HL-60 (cell line): ENCODE data around the gene MED31.

Experiments
- DNase-seq, 2 experiments: peaks; one replicate each; pipeline ENCODE4 v3.0.0-alpha.2; 2010 to 2020; ENCODE audit warnings: low read depth in 1 of 2, low spot score in 1 of 2
- H3K27ac ChIP-seq: fragments of 250-450 bp; sonication (Bioruptor Pico); replicated peaks from 2 replicates; pipeline ENCODE4 v1.5.1; 2020; ENCODE audit warnings: mild to moderate bottlenecking, moderate library complexity
- H3K27me3 ChIP-seq: fragments of 250-450 bp; sonication (Bioruptor Pico); 2 replicates; pipeline ENCODE4 v1.5.1; 2021; ENCODE audit warnings: mild to moderate bottlenecking, moderate library complexity; ENCODE audit not compliant: insufficient read depth, poor library complexity, severe bottlenecking
- H3K4me3 ChIP-seq: replicated peaks from 2 replicates; pipeline ENCODE4 v1.5.1; 2011; ENCODE audit warnings: mild to moderate bottlenecking, control low read depth, low read length; ENCODE audit not compliant: insufficient read depth
- GABPA ChIP-seq: IDR thresholded peaks from 2 replicates; pipeline ENCODE4 v1.6.1; 2012; ENCODE audit warnings: low read depth
- POLR2AphosphoS5 ChIP-seq: IDR thresholded peaks from 2 replicates; pipeline ENCODE4 v1.6.1; 2012; ENCODE audit warnings: low read depth
- REST ChIP-seq: IDR thresholded peaks from 2 replicates; pipeline ENCODE4 v1.6.1; 2012; ENCODE audit warnings: low read depth; ENCODE audit not compliant: insufficient replicate concordance
- SPI1 ChIP-seq: IDR thresholded peaks from 2 replicates; pipeline ENCODE4 v1.6.1; 2012; ENCODE audit warnings: low read depth, mild to moderate bottlenecking, borderline replicate concordance
- TF ChIP-seq, protein P1 (sequence below): IDR thresholded peaks from one replicate; pipeline ENCODE4 v1.5.1; 2011; ENCODE audit warnings: low read length, control low read depth, inconsistent platforms; ENCODE audit not compliant: insufficient read depth

Gene MED31

DNA sequence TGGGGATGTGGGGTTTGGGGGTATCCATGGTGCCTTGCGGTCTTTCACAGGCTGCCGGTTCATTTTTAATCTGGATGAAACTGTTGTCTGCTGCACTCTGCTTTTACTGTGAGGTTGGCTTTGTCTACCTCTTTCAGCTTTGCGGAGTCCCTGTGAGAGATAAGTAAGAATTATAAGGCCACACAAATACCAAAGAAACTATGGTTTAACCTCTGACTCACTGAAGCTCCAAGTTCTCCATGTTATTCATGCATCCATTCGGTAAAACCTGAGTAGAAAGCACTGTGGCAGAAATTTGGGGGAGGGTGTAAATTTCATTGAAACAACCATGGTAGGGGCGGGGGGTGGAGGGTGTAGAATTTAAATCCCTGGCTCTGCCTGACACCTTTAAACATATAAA, 41.4 kb downstream of the MED31 start:
- DNase-seq: no peak
- Histone ChIP-seq H3K4me3 (no peak overlapping the region), H3K27me3 (no peaks in the 10 kb centered on the region), H3K27ac (no peak overlapping the region)
- TF ChIP-seq REST (no peak), GABPA (no peak), POLR2AphosphoS5 (no peak), SPI1 (no peak)
- TF ChIP-seq, protein P1, sequence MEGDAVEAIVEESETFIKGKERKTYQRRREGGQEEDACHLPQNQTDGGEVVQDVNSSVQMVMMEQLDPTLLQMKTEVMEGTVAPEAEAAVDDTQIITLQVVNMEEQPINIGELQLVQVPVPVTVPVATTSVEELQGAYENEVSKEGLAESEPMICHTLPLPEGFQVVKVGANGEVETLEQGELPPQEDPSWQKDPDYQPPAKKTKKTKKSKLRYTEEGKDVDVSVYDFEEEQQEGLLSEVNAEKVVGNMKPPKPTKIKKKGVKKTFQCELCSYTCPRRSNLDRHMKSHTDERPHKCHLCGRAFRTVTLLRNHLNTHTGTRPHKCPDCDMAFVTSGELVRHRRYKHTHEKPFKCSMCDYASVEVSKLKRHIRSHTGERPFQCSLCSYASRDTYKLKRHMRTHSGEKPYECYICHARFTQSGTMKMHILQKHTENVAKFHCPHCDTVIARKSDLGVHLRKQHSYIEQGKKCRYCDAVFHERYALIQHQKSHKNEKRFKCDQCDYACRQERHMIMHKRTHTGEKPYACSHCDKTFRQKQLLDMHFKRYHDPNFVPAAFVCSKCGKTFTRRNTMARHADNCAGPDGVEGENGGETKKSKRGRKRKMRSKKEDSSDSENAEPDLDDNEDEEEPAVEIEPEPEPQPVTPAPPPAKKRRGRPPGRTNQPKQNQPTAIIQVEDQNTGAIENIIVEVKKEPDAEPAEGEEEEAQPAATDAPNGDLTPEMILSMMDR: no peak

DNA sequence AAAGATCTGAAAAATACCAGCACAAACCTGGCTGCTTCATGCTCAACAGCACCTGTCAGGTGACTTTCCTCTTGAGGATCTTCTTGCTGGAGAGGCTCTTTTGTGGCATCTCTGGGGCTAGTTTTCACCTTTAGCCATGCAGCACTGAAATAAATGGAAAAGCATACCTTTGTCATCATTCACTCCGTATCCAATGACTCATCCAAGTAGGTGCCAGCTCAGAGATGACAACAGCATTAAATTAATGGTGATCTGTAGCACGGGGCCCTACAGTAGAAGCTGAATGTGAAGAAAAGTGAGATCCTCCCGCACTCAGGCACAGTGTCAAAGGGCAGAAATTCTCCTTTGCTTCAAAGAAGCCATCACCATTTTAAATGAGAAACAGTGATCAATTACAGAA, 43.1 kb downstream of the MED31 start:
- DNase-seq: no peak
- H3K27ac ChIP-seq: no peak overlapping the region
- H3K4me3 ChIP-seq: no peak overlapping the region
- H3K27me3 ChIP-seq: no peaks in the 10 kb centered on the region
- TF ChIP-seq POLR2AphosphoS5 (no peak), SPI1 (no peak), GABPA (no peak), REST (no peak)
- TF ChIP-seq, protein P1: no peak

DNA sequence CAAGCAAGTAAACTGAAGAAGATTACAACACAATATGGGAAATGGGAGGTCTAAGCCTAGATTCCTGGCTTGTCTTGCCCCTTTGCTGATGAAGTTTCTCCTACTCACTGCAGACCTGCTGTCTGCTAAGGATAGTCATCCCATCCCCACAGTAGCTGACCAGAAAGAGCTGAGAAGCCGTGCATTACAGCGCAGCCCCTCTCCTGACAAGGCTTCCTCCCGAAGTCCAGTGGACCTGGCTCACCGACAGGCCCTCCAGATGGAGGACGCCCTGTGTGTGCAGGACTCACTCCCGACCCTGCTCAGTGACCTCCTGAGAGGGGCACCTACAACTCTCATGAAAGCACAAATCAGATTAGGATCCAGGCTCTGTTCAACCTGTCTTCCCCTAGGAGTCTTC, 46.3 kb downstream of the MED31 start:
- H3K27me3 ChIP-seq: no peaks in the 10 kb centered on the region
- DNase-seq: no peak
- H3K4me3 ChIP-seq: no peak overlapping the region
- TF ChIP-seq SPI1: no peak
- TF ChIP-seq, protein P1: no peak
- TF ChIP-seq POLR2AphosphoS5: no peak
- TF ChIP-seq GABPA: no peak
- TF ChIP-seq REST: no peak
- no peak overlapping the region for H3K27ac ChIP-seq
